Natural killer cell treated with Interleukin-12 subunit alpha and Interleukin-12 subunit beta and Interleukin-15 and Interleukin-18, amount 100 ng/mL, for 72 hours (primary cell): ENCODE data around the gene SYNJ2BP. TPM values are rescaled to one million over a fixed set of nuclear protein-coding genes. Genes with fewer than 3 reads are reported as not detected.
"Not testable (repeated sequence)": the region's sequence is repeated elsewhere in the genome, so short reads cannot be mapped to it uniquely, and the experiment has no call there.

Source experiments
- ATAC-seq, 2 donors: fragments of 150-1000 bp; cut with Tn5 transposase in 1 of 2; sonication (Bioruptor Pico), chemical (Tn5 transposase) in 1 of 2; 2 replicates each; pipeline ENCODE4 v1.10.0; 2021
- DNase-seq: peaks from one replicate; pipeline ENCODE4 v3.0.0; 2022; ENCODE audit warnings: low spot score
- H3K27ac Mint-ChIP-seq, 2 donors: 1 replicate in 1 of 2; 2 replicates in 1 of 2; pipeline ENCODE4 v1.8.0; 2022; ENCODE audit warnings: mixed read lengths in 2 of 2, mild to moderate bottlenecking in 1 of 2, moderate library complexity in 1 of 2
- H3K27me3 Mint-ChIP-seq, 2 donors: 1 replicate in 1 of 2; 2 replicates in 1 of 2; pipeline ENCODE4 v1.8.0; 2022; ENCODE audit warnings: mixed read lengths in 2 of 2
- H3K36me3 Mint-ChIP-seq: one replicate; pipeline ENCODE4 v1.8.0; 2022; ENCODE audit warnings: mixed read lengths
- H3K4me1 Mint-ChIP-seq, 2 donors: 1 replicate in 1 of 2; 2 replicates in 1 of 2; pipeline ENCODE4 v1.8.0; 2022; ENCODE audit warnings: low read depth in 2 of 2, mixed read lengths in 2 of 2, mild to moderate bottlenecking in 1 of 2
- H3K4me3 Mint-ChIP-seq: one replicate; pipeline ENCODE4 v1.8.0; 2022; ENCODE audit warnings: mixed read lengths
- H3K9me3 Mint-ChIP-seq: 2 replicates; pipeline ENCODE4 v1.8.0; 2022; ENCODE audit warnings: mixed read lengths
- total RNA-seq, 2 donors: library from RNA; stranded (reverse); gene quantifications; one replicate each; pipeline ENCODE4 v1.2.3, GENCODE V29; 2022

The SYNJ2BP gene
- total RNA-seq, 2 donors from 2014 or later = 4.9 to 10.8 TPM

- no peaks in the 10 kb centered on the region for H3K9me3 Mint-ChIP-seq
- H3K36me3 Mint-ChIP-seq = no peaks in the 10 kb centered on the region
- H3K27me3 Mint-ChIP-seq = no peaks in the 10 kb centered on the region
- H3K27ac Mint-ChIP-seq = no peak overlapping the region
- H3K4me1 Mint-ChIP-seq = peaks cover 4 to 14% of the 10 kb centered on the region in 2 donors
- DNase-seq = no peak
- no peak for ATAC-seq
- H3K4me3 Mint-ChIP-seq = no peak overlapping the region
These were observed 9.3 kb downstream of the SYNJ2BP start for GRCh38 chr14:70407621-70408020.

GRCh38 chr14:70406216-70406615, 10.7 kb downstream of the SYNJ2BP start:
- not testable (repeated sequence) for ATAC-seq, H3K27ac Mint-ChIP-seq, H3K9me3 Mint-ChIP-seq, H3K27me3 Mint-ChIP-seq, DNase-seq, H3K4me3 Mint-ChIP-seq, H3K36me3 Mint-ChIP-seq
- H3K4me1 Mint-ChIP-seq = peaks cover 4 to 12% of the 10 kb centered on the region in 2 donors

GRCh38 chr14:70403335-70403734, 13.6 kb downstream of the SYNJ2BP start:
- H3K9me3 Mint-ChIP-seq, DNase-seq, H3K4me1 Mint-ChIP-seq, H3K27ac Mint-ChIP-seq, H3K36me3 Mint-ChIP-seq, H3K27me3 Mint-ChIP-seq, ATAC-seq, H3K4me3 Mint-ChIP-seq: not testable (repeated sequence)

GRCh38 chr14:70401643-70402042, 15.2 kb downstream of the SYNJ2BP start:
- H3K36me3 Mint-ChIP-seq = no peaks in the 10 kb centered on the region
- H3K27ac Mint-ChIP-seq = no peak overlapping the region
- H3K9me3 Mint-ChIP-seq = no peaks in the 10 kb centered on the region
- H3K4me1 Mint-ChIP-seq = peaks cover 0 to 8% of the 10 kb centered on the region in 2 donors
- ATAC-seq (no peak), DNase-seq (no peak)
- no peaks in the 10 kb centered on the region for H3K27me3 Mint-ChIP-seq
- no peak overlapping the region for H3K4me3 Mint-ChIP-seq

- ATAC-seq (peak; percentile 11 to 27), DNase-seq (no peak)
- H3K4me1 Mint-ChIP-seq = peaks cover 0 to 9% of the 10 kb centered on the region in 2 donors
- H3K36me3 Mint-ChIP-seq = no peaks in the 10 kb centered on the region
- no peak overlapping the region for H3K27ac Mint-ChIP-seq
- no peaks in the 10 kb centered on the region for H3K9me3 Mint-ChIP-seq
- no peak overlapping the region for H3K4me3 Mint-ChIP-seq
- no peaks in the 10 kb centered on the region for H3K27me3 Mint-ChIP-seq
These were observed 18.0 kb downstream of the SYNJ2BP start for GRCh38 chr14:70398706-70399431.

GRCh38 chr14:70398280-70398679, 18.6 kb downstream of the SYNJ2BP start:
- H3K4me3 Mint-ChIP-seq = no peak overlapping the region
- ATAC-seq (no peak), DNase-seq (no peak)
- peaks cover 0 to 9% of the 10 kb centered on the region in 2 donors for H3K4me1 Mint-ChIP-seq
- no peaks in the 10 kb centered on the region for H3K27me3 Mint-ChIP-seq
- no peaks in the 10 kb centered on the region for H3K9me3 Mint-ChIP-seq
- no peaks in the 10 kb centered on the region for H3K36me3 Mint-ChIP-seq
- no peak overlapping the region for H3K27ac Mint-ChIP-seq

GRCh38 chr14:70397746-70398145, 19.1 kb downstream of the SYNJ2BP start:
- ATAC-seq (no peak), DNase-seq (no peak)
- Mint-ChIP-seq H3K9me3 (no peaks in the 10 kb centered on the region), H3K4me3 (no peak overlapping the region), H3K27ac (no peak overlapping the region), H3K27me3 (no peaks in the 10 kb centered on the region), H3K36me3 (no peaks in the 10 kb centered on the region), H3K4me1 (peaks cover 0 to 11% of the 10 kb centered on the region in 2 donors)

- no peaks in the 10 kb centered on the region for H3K36me3 Mint-ChIP-seq
- H3K27me3 Mint-ChIP-seq = no peaks in the 10 kb centered on the region
- no peaks in the 10 kb centered on the region for H3K9me3 Mint-ChIP-seq
- ATAC-seq (no peak), DNase-seq (no peak)
- H3K4me3 Mint-ChIP-seq = no peak overlapping the region
- peaks cover 0 to 11% of the 10 kb centered on the region in 2 donors for H3K4me1 Mint-ChIP-seq
- H3K27ac Mint-ChIP-seq = no peak overlapping the region
These were observed 22.1 kb downstream of the SYNJ2BP start for GRCh38 chr14:70394674-70395306.

- ATAC-seq = no peak
- H3K27me3 Mint-ChIP-seq = no peaks in the 10 kb centered on the region
- no peak overlapping the region for H3K27ac Mint-ChIP-seq
- H3K4me3 Mint-ChIP-seq = no peak overlapping the region
- peaks cover 6% of the 10 kb centered on the region for H3K36me3 Mint-ChIP-seq
- no peak for DNase-seq
- H3K9me3 Mint-ChIP-seq = no peaks in the 10 kb centered on the region
- peaks cover 0 to 10% of the 10 kb centered on the region in 2 donors for H3K4me1 Mint-ChIP-seq
These were observed 24.2 kb downstream of the SYNJ2BP start for GRCh38 chr14:70392676-70393075.

- ATAC-seq (no peak), DNase-seq (no peak)
- Mint-ChIP-seq H3K27me3 (no peaks in the 10 kb centered on the region), H3K27ac (no peak overlapping the region), H3K4me3 (no peak overlapping the region), H3K4me1 (peaks cover 0 to 9% of the 10 kb centered on the region in 2 donors), H3K36me3 (peaks cover 6% of the 10 kb centered on the region), H3K9me3 (no peaks in the 10 kb centered on the region)
These were observed 25.1 kb downstream of the SYNJ2BP start for GRCh38 chr14:70391493-70392391.

GRCh38 chr14:70382536-70382935, 34.4 kb downstream of the SYNJ2BP start:
- Mint-ChIP-seq H3K27ac (no peak overlapping the region), H3K4me1 (no peaks in the 10 kb centered on the region), H3K27me3 (no peaks in the 10 kb centered on the region), H3K9me3 (no peaks in the 10 kb centered on the region), H3K4me3 (no peak overlapping the region), H3K36me3 (peaks cover 4% of the 10 kb centered on the region)
- DNase-seq (no peak), ATAC-seq (no peak)

- Mint-ChIP-seq H3K27me3 (no peaks in the 10 kb centered on the region), H3K4me1 (no peaks in the 10 kb centered on the region), H3K4me3 (no peak overlapping the region), H3K27ac (no peak overlapping the region), H3K36me3 (peaks cover 4% of the 10 kb centered on the region), H3K9me3 (no peaks in the 10 kb centered on the region)
- DNase-seq (no peak), ATAC-seq (no peak)
These were observed 36.1 kb downstream of the SYNJ2BP start for GRCh38 chr14:70380824-70381223.

GRCh38 chr14:70378696-70379095, 38.2 kb downstream of the SYNJ2BP start:
- H3K27me3 Mint-ChIP-seq = no peaks in the 10 kb centered on the region
- H3K4me3 Mint-ChIP-seq = no peak overlapping the region
- H3K36me3 Mint-ChIP-seq = peaks cover 4% of the 10 kb centered on the region
- no peaks in the 10 kb centered on the region for H3K4me1 Mint-ChIP-seq
- no peaks in the 10 kb centered on the region for H3K9me3 Mint-ChIP-seq
- DNase-seq = no peak
- H3K27ac Mint-ChIP-seq = no peak overlapping the region
- no peak for ATAC-seq
